Kidney (tissue), 14 donors: ENCODE measurements around the gene AKAP17A. TPM values are rescaled to one million over a fixed set of nuclear protein-coding genes. Genes with fewer than 3 reads are reported as not detected.
A peak's percentile ranks its signal among the peaks of the same experiment; 100 is the strongest.

Experiments used
- DNase-seq, 5 donors: peaks; one replicate each; pipeline ENCODE4 v3.0.0-alpha.2; 2013 to 2020
- FAIRE-seq: peaks from 2 replicates; lab custom pipeline; 2012; peaks lifted over from hg19 to GRCh38; lab: Jason Lieb, UNC
- H3K27ac ChIP-seq, 2 donors: one replicate each; pipeline ENCODE4 v1.7.0; 2013; ENCODE audit warnings: low read depth in 2 of 2, low read length in 2 of 2, inconsistent platforms in 1 of 2
- H3K27me3 ChIP-seq: one replicate; pipeline ENCODE4 v1.7.1; 2013; ENCODE audit warnings: low read length, inconsistent platforms; ENCODE audit not compliant: control insufficient read depth, insufficient read depth
- H3K36me3 ChIP-seq, 3 donors: one replicate each; pipeline versions ENCODE4 v1.7.0 to v1.7.1; 2013; ENCODE audit warnings: low read length in 3 of 3, control low read depth in 1 of 3, inconsistent platforms in 1 of 3; ENCODE audit not compliant: insufficient read depth in 3 of 3, control insufficient read depth in 2 of 3
- H3K4me1 ChIP-seq, 3 donors: one replicate each; pipeline versions ENCODE4 v1.7.0 to v1.7.1; 2013; ENCODE audit warnings: low read length in 3 of 3, inconsistent platforms in 1 of 3, low read depth in 1 of 3; ENCODE audit not compliant: control insufficient read depth in 2 of 3, insufficient read depth in 2 of 3
- H3K4me3 ChIP-seq, 3 donors: one replicate each; pipeline versions ENCODE4 v1.7.0 to v1.8.1; 2013; ENCODE audit warnings: low read length in 3 of 3, control low read depth in 1 of 3, inconsistent platforms in 1 of 3
- H3K9ac ChIP-seq, 3 donors: one replicate each; pipeline versions ENCODE4 v1.7.0 to v1.7.1; 2013; ENCODE audit warnings: low read length in 3 of 3, control low read depth in 1 of 3, inconsistent platforms in 1 of 3
- H3K9me3 ChIP-seq, 3 donors: one replicate each; pipeline versions ENCODE4 v1.7.0 to v1.7.1; 2013; ENCODE audit warnings: low read length in 3 of 3, control low read depth in 1 of 3, inconsistent platforms in 1 of 3; ENCODE audit not compliant: control insufficient read depth in 2 of 3, insufficient read depth in 1 of 3
- intact Hi-C: fragments of 100-400 bp; cut with DNase I; formaldehyde crosslinking; loops from one replicate; pipeline ENCODE4 v1.11.1; 2022
- polyA plus RNA-seq: library from polyadenylated mRNA; stranded (reverse); fragments of 350-450 nt; fragmentation: Illumina TruSeq; extraction: RNeasy Lipid Tissue Mini Kit (QIAGEN cat#74804); gene quantifications from one replicate; pipeline ENCODE4 v1.2.3, GENCODE V29; 2014; ENCODE audit warnings: low read depth, low replicate concordance; ENCODE audit not compliant: insufficient read depth
- total RNA-seq: library from RNA; stranded (reverse); fragmentation: NEBNext Ultra II Directional; extraction: Animal tissue kit (Norgen Biotek cat#: 25700); gene quantifications from one replicate; pipeline ENCODE4 v1.2.1, GENCODE V29; 2021
- TF ChIP-seq, protein P1 (sequence below): IDR thresholded peaks from 3 replicates; pipeline ENCODE4 v1.5.1; 2012; ENCODE audit warnings: mild to moderate bottlenecking, moderate library complexity, borderline replicate concordance; ENCODE audit not compliant: insufficient read depth; ENCODE audit errors: extremely low read depth
- donor health status: control.
- donor health status: control.
- donor health status: control.
- donor health status: control.
- donor health status: control.
- donor health status: DM: yes; HTN: yes; CAD: no.
- donor health status: Normal renal cell carcinoma (clear cell type).

The AKAP17A gene
- total and polyA plus RNA-seq, 2 donors from 2014 or later: 19.6 to 45.1 TPM

DNA sequence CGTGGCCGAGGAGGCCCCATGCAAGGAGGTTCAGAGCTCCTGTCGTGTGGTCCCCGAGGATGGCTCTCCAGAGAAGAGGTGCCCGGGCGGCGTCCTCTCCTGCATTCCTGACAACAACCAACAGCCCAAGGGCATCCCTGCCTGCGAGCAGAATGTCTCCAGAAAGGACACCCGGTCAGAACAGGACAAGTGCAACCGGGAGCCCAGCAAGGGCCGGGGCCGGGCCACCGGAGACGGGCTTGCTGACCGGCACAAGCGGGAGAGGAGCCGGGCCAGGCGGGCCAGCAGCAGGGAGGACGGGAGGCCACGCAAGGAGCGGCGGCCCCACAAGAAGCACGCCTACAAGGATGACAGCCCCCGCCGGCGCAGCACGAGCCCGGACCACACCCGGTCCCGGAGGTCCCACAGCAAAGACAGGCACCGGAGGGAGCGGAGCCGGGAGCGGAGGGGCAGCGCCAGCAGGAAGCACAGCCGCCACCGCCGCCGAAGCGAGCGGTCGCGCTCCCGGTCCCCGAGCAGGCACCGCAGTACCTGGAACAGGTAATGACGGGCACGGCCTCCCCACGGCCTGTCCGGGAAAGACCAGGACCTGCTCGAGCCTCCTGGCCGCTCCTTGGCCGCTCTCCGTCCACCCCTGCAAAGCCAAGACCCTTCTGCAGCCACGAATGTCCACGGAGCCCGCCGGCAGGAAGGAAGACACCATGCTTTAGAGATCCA lies 9.8 kb downstream of the AKAP17A start:
- intact Hi-C loops: no loop called here
- no peak overlapping the region for H3K9ac ChIP-seq
- no peaks in the 10 kb centered on the region for H3K27me3 ChIP-seq
- FAIRE-seq (no peak), DNase-seq (peak in 2 of 5 donors; percentile 35 to 65)
- peaks cover 0 to 6% (median 1%) of the 10 kb centered on the region in 3 donors for H3K9me3 ChIP-seq
- H3K4me3 ChIP-seq: no peak overlapping the region
- H3K4me1 ChIP-seq: no peaks in the 10 kb centered on the region
- TF ChIP-seq, protein P1, sequence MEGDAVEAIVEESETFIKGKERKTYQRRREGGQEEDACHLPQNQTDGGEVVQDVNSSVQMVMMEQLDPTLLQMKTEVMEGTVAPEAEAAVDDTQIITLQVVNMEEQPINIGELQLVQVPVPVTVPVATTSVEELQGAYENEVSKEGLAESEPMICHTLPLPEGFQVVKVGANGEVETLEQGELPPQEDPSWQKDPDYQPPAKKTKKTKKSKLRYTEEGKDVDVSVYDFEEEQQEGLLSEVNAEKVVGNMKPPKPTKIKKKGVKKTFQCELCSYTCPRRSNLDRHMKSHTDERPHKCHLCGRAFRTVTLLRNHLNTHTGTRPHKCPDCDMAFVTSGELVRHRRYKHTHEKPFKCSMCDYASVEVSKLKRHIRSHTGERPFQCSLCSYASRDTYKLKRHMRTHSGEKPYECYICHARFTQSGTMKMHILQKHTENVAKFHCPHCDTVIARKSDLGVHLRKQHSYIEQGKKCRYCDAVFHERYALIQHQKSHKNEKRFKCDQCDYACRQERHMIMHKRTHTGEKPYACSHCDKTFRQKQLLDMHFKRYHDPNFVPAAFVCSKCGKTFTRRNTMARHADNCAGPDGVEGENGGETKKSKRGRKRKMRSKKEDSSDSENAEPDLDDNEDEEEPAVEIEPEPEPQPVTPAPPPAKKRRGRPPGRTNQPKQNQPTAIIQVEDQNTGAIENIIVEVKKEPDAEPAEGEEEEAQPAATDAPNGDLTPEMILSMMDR: no peak
- peaks cover 7 to 38% (median 30%) of the 10 kb centered on the region in 3 donors for H3K36me3 ChIP-seq
- H3K27ac ChIP-seq: no peak overlapping the region

DNA sequence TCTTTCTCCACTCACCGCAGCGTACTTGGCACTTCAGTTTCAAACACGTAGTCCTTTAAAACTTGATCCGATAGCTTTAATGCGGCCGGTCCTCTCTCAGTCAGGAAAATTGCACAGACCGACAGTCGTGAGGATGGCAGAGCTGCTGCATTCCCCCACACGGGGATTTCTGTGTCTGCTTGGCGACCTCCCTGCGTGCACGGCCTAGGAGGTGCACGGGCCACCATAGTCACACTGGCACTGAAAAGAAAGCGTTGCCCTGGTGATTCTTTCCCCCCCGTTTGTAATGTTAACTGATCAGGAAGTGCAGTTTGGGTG lies 10.3 kb downstream of the AKAP17A start:
- no peak overlapping the region for H3K4me3 ChIP-seq
- DNase-seq: peak in 1 of 5 donors; percentile 29
- no peaks in the 10 kb centered on the region for H3K27me3 ChIP-seq
- peaks cover 0 to 6% (median 1%) of the 10 kb centered on the region in 3 donors for H3K9me3 ChIP-seq
- H3K27ac ChIP-seq: no peak overlapping the region
- FAIRE-seq: no peak
- H3K36me3 ChIP-seq: peaks cover 7 to 36% (median 29%) of the 10 kb centered on the region in 3 donors
- no peak overlapping the region for H3K9ac ChIP-seq
- intact Hi-C loops: no loop called here
- TF ChIP-seq, protein P1: no peak
- no peaks in the 10 kb centered on the region for H3K4me1 ChIP-seq

DNA sequence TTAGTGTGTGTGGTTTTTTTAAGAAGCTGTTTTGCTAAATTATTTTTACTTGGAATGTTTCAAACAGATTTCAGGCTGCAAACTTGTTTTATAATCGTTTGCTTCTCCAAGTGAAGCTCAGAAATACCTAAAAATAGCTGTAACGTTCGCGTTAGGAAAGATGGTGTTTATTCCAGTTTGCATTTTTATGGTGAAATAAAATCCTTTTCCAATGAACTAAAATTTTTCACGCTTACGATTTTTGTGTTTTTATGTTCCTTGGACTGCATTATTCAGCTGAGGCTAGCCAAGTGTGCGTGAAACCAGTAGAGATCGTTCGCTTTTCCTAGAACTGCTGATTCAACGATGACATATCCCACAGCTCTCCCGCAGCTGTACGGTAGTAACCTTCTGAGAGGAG lies 10.9 kb downstream of the AKAP17A start:
- intact Hi-C loops: no loop called here
- peaks cover 7 to 31% (median 24%) of the 10 kb centered on the region in 3 donors for H3K36me3 ChIP-seq
- TF ChIP-seq, protein P1: no peak
- peaks cover 0 to 6% (median 1%) of the 10 kb centered on the region in 3 donors for H3K9me3 ChIP-seq
- DNase-seq: no peak
- H3K27me3 ChIP-seq: no peaks in the 10 kb centered on the region
- H3K4me3 ChIP-seq: no peak overlapping the region
- no peak for FAIRE-seq
- H3K9ac ChIP-seq: no peak overlapping the region
- no peaks in the 10 kb centered on the region for H3K4me1 ChIP-seq
- H3K27ac ChIP-seq: no peak overlapping the region
